ENCODE results near the gene NSUN3.

The NSUN3 gene

GRCh38 chr3:94132777-94133176 is 69.9 kb downstream of the NSUN3 start:
- DNase-seq = no peak

- DNase-seq = no peak
Observed at GRCh38 chr3:94136133-94136532, 73.3 kb downstream of the NSUN3 start.

DNA sequence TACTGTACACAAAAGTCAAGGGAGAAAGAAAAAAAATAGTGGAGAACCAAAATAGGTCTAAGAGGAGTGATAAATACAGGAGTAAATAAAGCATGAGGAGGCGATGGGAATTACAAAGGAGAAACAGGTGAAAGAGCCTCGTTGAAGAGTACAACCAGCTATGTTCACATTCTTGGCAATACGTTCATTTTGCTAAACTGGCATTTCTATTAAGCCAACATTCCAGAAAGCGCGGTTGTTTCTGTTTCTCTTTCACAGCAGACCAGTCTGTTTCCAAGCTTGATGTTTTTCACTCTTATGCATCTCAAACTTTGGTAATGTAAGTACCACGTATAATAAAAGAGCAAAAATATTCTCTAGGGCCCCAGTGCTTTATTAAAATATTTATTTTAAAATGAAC is 74.5 kb downstream of the NSUN3 start:
- DNase-seq = no peak

- no peak for DNase-seq
Observed at GRCh38 chr3:94146455-94146854, 83.6 kb downstream of the NSUN3 start.

DNA sequence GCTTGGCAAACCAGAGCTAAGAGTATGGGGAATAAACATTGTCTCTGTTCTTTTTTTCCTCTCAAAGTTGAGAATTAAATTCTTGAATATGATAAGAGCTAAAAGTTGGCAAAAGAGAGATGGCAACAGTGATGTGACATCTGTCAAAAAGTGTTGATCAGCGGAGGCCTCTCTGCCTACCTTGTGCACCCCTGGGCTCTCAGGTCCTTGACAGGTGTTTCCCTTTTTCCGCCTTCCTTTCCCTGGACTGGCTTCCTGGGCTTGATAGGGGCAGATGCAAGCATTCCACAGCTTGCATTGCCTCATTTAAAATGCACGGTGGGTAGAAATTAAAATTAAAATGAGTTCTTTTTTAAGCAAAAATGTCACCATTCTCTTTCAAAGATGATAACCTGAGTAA is 84.2 kb downstream of the NSUN3 start:
- DNase-seq = no peak

DNA sequence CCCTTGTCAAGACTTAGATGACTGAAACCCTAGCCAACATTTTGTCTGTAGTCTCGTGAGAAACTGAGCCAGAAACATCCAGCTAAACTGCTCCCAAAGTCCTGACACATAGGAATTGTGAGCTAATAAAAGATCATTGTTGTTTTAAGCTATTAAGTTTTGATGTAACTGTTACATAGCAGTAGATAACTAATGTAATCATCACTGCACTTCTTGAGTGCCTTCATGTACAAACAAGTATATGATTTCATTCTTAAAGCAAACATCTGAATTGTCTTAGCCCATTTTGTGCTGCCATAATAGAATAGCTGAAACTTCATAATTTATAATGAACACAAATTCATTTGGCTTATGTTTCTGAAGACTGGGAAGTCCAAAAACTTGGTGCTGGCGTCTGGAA is 87.3 kb downstream of the NSUN3 start:
- no peak for DNase-seq

DNA sequence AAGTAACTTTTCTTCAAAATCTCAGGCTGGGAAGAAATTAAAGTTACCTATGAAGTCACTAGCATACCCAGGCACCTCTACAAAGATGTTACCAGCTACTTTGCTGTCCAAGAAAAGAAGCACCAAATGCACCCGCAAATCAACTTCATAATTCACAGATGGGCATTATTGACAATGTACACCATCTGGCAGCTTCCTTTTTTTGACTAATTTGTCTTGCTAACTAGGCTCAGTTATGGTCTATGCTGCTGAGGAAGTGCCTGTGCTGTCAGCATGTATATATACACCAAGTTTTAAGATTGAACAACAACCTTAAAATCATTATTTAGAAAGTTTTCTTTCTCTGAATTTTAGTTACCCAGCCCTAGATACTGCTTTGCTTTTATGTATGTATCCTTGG is 93.8 kb downstream of the NSUN3 start:
- no peak for DNase-seq

DNA sequence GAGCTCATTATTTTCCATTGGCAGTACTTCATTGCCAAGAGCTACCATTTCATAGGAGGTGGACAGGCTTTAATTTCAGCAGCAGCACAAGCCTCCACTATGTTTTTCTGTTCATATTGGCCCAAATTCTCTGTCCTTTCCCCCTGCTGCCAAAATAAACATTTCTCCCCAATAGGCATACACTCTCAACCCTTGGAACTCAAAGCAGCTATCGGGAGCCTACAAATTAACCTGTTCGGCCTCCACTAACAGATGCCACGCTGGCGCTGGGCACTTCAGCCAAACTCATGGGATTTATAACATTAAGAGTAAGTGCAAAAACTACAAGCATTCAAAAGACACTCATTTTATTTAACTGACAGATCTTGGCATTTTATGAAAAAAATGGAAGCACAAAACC is 95.7 kb downstream of the NSUN3 start:
- DNase-seq = no peak

- no peak for DNase-seq
Observed at GRCh38 chr3:94159062-94159828, 96.4 kb downstream of the NSUN3 start.

- DNase-seq = no peak
Observed at GRCh38 chr3:94162700-94163099, 99.8 kb downstream of the NSUN3 start.

DNA sequence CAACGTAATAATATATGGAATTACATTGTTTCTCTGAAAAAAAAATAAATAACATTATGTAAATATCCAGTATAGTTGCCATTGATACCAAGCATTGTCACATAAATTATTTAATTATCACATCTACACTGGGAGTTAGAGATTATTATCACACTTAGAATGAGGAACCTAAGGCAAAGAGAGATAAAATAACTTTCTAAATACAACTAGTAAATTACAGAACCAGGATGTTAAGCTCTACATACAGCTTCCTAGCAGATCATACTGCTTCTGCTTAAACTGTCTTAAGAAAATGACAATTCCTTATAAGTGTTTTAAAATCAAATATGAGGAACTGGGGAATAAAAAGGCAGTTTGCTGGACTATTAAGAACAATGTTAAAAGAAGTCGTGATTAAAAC is 104.5 kb downstream of the NSUN3 start:
- no peak for DNase-seq

- no peak for DNase-seq
Observed at GRCh38 chr3:94167796-94168195, 104.9 kb downstream of the NSUN3 start.

- DNase-seq = no peak
Observed at GRCh38 chr3:94171954-94172353, 109.1 kb downstream of the NSUN3 start.

DNA sequence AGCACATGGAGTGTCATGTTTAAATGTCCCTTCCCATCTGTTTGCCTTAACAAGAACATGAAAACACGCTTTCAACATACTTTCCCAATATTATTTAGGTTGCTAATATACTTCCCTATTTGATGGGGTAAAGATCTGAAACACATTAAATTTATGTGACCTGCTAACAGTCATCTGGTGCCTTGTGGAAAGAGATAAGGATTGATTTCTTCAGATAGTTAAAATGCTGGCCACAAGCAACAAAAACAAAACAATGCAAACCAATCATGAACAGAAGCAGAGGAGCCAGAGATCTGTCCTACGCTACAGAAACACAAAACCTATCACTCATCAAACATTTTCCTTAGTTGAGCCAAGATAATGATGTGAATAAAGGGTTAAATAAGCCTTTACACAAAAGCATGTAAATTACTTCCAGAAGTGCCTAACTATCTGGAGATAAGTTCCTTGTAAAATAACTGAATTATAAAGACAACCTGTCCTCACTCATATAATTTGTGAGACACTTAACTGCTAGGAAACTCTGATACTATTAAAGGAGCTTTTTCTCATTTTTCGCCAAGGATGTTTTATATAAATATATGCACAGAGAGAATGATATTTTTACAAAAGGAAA is 109.9 kb downstream of the NSUN3 start:
- DNase-seq = no peak

GRCh38 chr3:94173673-94174434 is 111.0 kb downstream of the NSUN3 start:
- DNase-seq = no peak

DNA sequence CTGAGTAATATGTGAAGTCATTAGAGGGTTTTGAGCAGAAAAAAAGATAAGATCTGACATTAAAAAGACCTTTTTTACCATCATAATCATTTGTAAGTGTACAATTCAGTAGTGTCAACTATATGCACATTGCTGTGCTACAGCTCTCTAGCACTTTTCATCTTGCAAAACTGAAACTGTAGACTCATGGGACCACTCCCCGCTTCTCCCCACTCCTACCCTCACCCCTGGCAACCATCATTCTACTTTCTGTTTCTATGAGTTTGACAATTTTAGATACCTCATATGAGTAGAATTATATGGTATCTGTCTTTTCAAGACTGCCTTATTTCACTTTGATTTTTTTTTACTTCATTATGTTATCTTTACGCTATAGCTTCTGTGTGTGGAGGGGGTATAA is 112.8 kb downstream of the NSUN3 start:
- no peak for DNase-seq

DNA sequence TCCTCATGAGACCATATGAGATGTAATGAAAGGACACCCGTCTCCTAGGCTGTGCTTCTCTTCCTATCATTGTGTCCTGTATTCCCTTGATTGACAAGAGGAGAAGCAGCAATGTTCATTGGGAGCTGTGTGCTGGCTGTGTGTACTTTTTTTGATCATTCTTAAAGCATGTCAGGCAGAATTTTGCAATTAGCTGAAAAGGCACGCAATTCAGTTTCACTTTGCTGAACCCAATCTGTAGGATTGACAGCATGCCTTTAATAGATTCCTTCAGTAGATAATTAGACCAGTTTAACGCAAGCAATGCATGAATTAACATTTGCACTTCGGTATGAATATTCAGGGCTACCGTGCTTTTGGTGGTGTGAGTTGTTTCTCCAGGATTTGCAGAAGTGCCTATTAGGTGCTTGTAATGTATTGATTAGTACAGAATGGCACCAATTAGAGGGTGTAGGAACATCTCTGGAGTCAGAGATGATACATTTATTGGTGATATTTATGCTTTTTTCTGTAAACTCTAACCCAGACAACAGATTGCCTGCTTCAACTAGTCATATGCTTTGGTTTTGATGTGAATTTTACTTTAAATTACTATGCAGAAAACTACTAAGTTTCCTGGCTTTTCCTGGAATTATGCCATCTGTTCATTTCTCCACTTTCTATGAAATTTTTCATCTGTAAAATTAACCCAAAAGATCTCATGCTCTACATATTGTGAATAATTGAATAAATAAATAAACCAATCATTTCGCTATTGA is 114.3 kb downstream of the NSUN3 start:
- no peak for DNase-seq
